Ishikawa (cell line): ENCODE measurements around the gene SLC13A4.

ENCODE experiments used
- CEBPB ChIP-seq: IDR thresholded peaks from 2 replicates; pipeline ENCODE4 v1.6.1; 2012
- CREB1 ChIP-seq: IDR thresholded peaks from 2 replicates; pipeline ENCODE4 v1.6.1; 2012; ENCODE audit warnings: low read depth
- EGR1 ChIP-seq: IDR thresholded peaks from 2 replicates; pipeline ENCODE4 v1.6.1; 2012
- EP300 ChIP-seq: IDR thresholded peaks from 2 replicates; pipeline ENCODE4 v1.6.1; 2012; ENCODE audit warnings: borderline replicate concordance
- FOXM1 ChIP-seq: IDR thresholded peaks from 2 replicates; pipeline ENCODE4 v1.6.1; 2012; ENCODE audit warnings: low read depth, borderline replicate concordance
- MAX ChIP-seq: IDR thresholded peaks from 2 replicates; pipeline ENCODE4 v1.6.1; 2012
- NFIC ChIP-seq: IDR thresholded peaks from 2 replicates; pipeline ENCODE4 v1.6.1; 2012
- RAD21 ChIP-seq: IDR thresholded peaks from 2 replicates; pipeline ENCODE4 v1.6.1; 2012; ENCODE audit warnings: low read depth
- TAF1 ChIP-seq: IDR thresholded peaks from 2 replicates; pipeline ENCODE4 v1.6.1; 2012; ENCODE audit warnings: low read depth, mild to moderate bottlenecking
- TCF12 ChIP-seq: IDR thresholded peaks from 2 replicates; pipeline ENCODE4 v1.6.1; 2012; ENCODE audit warnings: low read depth
- TEAD4 ChIP-seq: IDR thresholded peaks from 2 replicates; pipeline ENCODE4 v1.6.1; 2012
- YY1 ChIP-seq: IDR thresholded peaks from 2 replicates; pipeline ENCODE4 v1.6.1; 2012; ENCODE audit warnings: low read depth
- ZBTB7A ChIP-seq: IDR thresholded peaks from 2 replicates; pipeline ENCODE4 v1.6.1; 2012; ENCODE audit warnings: low read depth
- TF ChIP-seq, protein P1 (sequence below): IDR thresholded peaks from 2 replicates; pipeline ENCODE4 v1.6.1; 2012
- TF ChIP-seq, protein P2 (sequence below): IDR thresholded peaks from 2 replicates; pipeline ENCODE4 v1.6.1; 2012; ENCODE audit warnings: low read depth, mild to moderate bottlenecking

SLC13A4 gene

DNA sequence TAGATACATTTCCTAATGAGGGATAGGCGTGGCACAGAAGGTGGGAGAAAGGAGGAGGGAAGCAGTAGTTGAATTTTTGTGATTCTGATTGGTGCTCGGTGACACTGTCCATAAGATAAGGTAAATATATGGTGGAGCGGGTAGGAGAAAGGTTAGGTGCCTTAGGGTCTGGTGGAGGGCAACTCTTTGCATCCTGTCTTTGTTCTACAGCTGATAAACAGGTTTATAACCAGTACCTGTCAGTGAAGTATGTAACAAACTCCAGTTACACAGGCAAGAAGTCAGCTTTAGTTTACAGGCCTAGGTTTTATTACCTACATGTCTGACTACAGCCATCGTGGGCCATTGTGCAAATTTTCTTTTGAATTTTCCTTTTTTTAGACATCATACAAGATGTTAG lies 31.5 kb upstream of the SLC13A4 start:
- TF ChIP-seq TCF12 (no peak), ZBTB7A (no peak), YY1 (no peak), TEAD4 (no peak), RAD21 (no peak), MAX (no peak), TAF1 (no peak), CREB1 (no peak), FOXM1 (no peak), CEBPB (no peak), EP300 (no peak), NFIC (no peak), EGR1 (no peak)
- TF ChIP-seq, protein P1, sequence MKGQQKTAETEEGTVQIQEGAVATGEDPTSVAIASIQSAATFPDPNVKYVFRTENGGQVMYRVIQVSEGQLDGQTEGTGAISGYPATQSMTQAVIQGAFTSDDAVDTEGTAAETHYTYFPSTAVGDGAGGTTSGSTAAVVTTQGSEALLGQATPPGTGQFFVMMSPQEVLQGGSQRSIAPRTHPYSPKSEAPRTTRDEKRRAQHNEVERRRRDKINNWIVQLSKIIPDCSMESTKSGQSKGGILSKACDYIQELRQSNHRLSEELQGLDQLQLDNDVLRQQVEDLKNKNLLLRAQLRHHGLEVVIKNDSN, result no peak
- TF ChIP-seq, protein P2, sequence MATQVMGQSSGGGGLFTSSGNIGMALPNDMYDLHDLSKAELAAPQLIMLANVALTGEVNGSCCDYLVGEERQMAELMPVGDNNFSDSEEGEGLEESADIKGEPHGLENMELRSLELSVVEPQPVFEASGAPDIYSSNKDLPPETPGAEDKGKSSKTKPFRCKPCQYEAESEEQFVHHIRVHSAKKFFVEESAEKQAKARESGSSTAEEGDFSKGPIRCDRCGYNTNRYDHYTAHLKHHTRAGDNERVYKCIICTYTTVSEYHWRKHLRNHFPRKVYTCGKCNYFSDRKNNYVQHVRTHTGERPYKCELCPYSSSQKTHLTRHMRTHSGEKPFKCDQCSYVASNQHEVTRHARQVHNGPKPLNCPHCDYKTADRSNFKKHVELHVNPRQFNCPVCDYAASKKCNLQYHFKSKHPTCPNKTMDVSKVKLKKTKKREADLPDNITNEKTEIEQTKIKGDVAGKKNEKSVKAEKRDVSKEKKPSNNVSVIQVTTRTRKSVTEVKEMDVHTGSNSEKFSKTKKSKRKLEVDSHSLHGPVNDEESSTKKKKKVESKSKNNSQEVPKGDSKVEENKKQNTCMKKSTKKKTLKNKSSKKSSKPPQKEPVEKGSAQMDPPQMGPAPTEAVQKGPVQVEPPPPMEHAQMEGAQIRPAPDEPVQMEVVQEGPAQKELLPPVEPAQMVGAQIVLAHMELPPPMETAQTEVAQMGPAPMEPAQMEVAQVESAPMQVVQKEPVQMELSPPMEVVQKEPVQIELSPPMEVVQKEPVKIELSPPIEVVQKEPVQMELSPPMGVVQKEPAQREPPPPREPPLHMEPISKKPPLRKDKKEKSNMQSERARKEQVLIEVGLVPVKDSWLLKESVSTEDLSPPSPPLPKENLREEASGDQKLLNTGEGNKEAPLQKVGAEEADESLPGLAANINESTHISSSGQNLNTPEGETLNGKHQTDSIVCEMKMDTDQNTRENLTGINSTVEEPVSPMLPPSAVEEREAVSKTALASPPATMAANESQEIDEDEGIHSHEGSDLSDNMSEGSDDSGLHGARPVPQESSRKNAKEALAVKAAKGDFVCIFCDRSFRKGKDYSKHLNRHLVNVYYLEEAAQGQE, result no peak

DNA sequence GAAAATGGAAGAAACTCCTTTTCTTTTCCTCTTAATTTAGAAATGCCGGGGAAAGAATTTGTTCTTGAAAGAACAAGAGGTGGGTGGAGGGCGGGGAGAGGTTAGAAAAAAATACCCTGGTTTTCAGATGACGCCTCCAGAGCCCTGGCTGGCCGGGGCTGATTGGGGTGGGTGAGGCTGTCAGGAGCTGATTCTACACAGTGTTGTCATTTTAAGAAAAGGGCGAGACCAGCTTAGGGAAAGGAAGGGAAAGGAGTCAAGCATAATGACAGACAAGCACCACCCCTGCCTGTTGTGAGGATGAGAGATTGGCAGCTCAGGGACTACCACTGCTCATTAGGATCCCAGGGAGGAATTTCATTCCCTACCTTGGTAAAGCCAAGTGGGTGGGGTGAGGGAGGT lies 30.5 kb upstream of the SLC13A4 start:
- TF ChIP-seq, protein P1, result no peak
- TF ChIP-seq, protein P2, result no peak
- TF ChIP-seq TEAD4 (no peak), EGR1 (no peak), MAX (no peak), ZBTB7A (no peak), YY1 (no peak), CEBPB (no peak), RAD21 (no peak), NFIC (no peak), EP300 (no peak), TCF12 (no peak), FOXM1 (no peak), CREB1 (no peak), TAF1 (no peak)

DNA sequence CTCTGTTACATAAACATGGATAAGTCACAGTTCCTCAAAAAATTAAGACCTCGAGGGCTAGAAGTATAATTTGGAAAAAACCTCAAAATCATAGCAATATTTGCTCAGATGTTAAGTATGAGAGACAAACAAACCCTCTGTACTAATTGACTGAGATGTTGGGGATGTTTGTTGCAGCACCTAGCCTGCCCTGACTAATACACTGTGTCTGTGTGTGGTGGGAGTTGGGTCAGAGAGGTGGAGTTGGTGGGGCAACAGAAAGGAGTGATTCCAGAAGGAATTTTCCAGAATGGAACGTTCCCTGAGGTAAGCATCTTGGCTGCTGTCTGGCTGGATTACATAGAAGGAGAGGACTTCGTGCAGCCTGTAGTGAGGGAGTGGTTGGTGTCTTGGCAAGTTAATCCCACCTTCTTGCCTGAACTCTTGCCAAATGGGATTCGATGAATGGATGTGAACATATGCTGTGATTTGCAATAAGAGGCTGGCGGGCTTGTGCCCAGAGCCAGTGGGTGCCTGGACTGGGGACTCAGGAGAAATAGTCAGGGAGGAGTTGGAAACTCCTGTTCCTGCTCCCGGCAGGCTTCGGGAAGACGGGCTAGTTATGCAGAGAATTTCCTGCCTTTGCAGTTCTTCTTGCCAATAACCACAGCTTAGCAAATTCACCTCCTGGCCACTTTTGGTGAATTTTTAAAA lies 29.9 kb upstream of the SLC13A4 start:
- TF ChIP-seq, protein P2, result no peak
- TF ChIP-seq TAF1 (no peak), TEAD4 (no peak), TCF12 (no peak), CEBPB (no peak), MAX (no peak), EP300 (no peak), RAD21 (no peak), EGR1 (no peak)
- TF ChIP-seq, protein P1, result no peak

DNA sequence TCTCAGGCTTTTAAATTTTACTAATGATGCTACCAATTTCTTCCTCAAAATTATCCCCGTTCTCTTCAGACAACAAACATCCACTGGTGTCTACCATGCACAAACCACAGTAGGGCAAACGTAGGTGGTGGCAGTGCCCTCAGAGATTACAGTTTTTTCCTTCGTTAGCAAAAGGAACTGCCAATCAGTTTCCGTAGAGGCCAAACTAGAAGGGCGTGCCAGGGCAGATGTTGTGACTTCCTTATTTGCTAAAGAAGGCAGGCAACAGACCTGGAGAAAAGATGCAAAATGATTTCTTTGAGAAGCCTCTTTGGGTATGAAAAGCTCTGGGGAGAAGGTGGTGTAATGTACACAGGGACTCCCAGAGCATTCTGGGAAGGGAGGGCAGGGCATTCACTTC lies 28.2 kb upstream of the SLC13A4 start:
- no peak for TF ChIP-seq CREB1
- TF ChIP-seq CEBPB, result no peak
- TF ChIP-seq, protein P1, result no peak
- TF ChIP-seq TCF12, result no peak
- TF ChIP-seq FOXM1, result no peak
- no peak for TF ChIP-seq YY1
- TF ChIP-seq MAX, result no peak
- TF ChIP-seq NFIC, result no peak
- TF ChIP-seq, protein P2, result no peak
